ENCODE results near the gene CLDN6. TPM values are rescaled to one million over a fixed set of nuclear protein-coding genes. Genes with fewer than 3 reads are reported as not detected.

Gene CLDN6
- total RNA-seq, 1 experiment from 2014 or later: 743 TPM

GRCh38 chr16:3051009-3051408 lies 33.0 kb upstream of the CLDN6 start:
- H4K8ac ChIP-seq (replicated peaks; ENCODE audit: insufficient read length, low read depth, low read length): no peak overlapping the region
- H3K4me3 Mint-ChIP-seq: no peak overlapping the region; a peak in 1 of 5 replicates

More at GRCh38 chr16:3051009-3051408, 33.0 kb upstream of the CLDN6 start:
- no peak overlapping the region for H3K18ac ChIP-seq (ENCODE audit: insufficient read length, low read depth, low read length)
- no peak overlapping the region for H4K91ac ChIP-seq (ENCODE audit: insufficient read length, low read depth, low read length)
- H3K27me3 Mint-ChIP-seq (ENCODE audit: low read depth): peaks cover 62% of the 10 kb centered on the region
- peaks cover 11% of the 10 kb centered on the region for H3K23me2 ChIP-seq (ENCODE audit: insufficient read length, low read depth, low read length, poor library complexity, severe bottlenecking)
- H3T11ph ChIP-seq (ENCODE audit: low read length): no peak overlapping the region
- no peak overlapping the region for H2BK20ac ChIP-seq (ENCODE audit: low read depth, low read length, poor library complexity, severe bottlenecking)
- no peak overlapping the region for H2BK15ac ChIP-seq (ENCODE audit: low read depth, low read length)
- no peak overlapping the region for H3K23ac ChIP-seq (ENCODE audit: insufficient read length, low read depth, low read length)
- peaks cover 2% of the 10 kb centered on the region; the same call in 1 of the 2 replicates for H3K27me3 ChIP-seq (ENCODE audit: insufficient read depth, low read length)
- H3K14ac ChIP-seq (ENCODE audit: insufficient read depth, low read length): no peak overlapping the region
- no peak overlapping the region for H2AFZ ChIP-seq (ENCODE audit: low read length)
- no peak overlapping the region for H4K5ac ChIP-seq (ENCODE audit: insufficient read length, low read depth, low read length)
- H3K9me3 ChIP-seq (ENCODE audit: control insufficient read depth, low read depth, low read length): no peaks in the 10 kb centered on the region
- H3K9ac ChIP-seq (ENCODE audit: extremely low read depth, insufficient read length, low read length): no peak overlapping the region
- no peaks in the 10 kb centered on the region for H3K4me1 ChIP-seq (ENCODE audit: insufficient read depth, low read length)
- no peak overlapping the region for H2AK5ac ChIP-seq (ENCODE audit: insufficient read length, low read length)
- H3K4me1 Mint-ChIP-seq: peaks cover 12 to 22% of the 10 kb centered on the region in 2 experiments
- H3K27ac ChIP-seq (ENCODE audit: insufficient read length, low read depth, low read length): no peak overlapping the region
- H3K27ac Mint-ChIP-seq: no peak overlapping the region
- no peaks in the 10 kb centered on the region for H3K79me2 ChIP-seq (ENCODE audit: insufficient read depth, low read length)
- DNase-seq: no peak
- no peak overlapping the region for H2BK120ac ChIP-seq (ENCODE audit: low read depth, low read length, poor library complexity, severe bottlenecking)
- no peak for TF ChIP-seq CTCF (conservative IDR thresholded peaks at IDR 0.05)
- H2BK12ac ChIP-seq (ENCODE audit: insufficient read length, low read depth, low read length): no peak overlapping the region
- H3K9me3 Mint-ChIP-seq: no peaks in the 10 kb centered on the region; a peak in 2 of 5 replicates
- no peaks in the 10 kb centered on the region for H3K79me1 ChIP-seq (ENCODE audit: insufficient read depth, low read depth, low read length, poor library complexity, severe bottlenecking)
- H3K56ac ChIP-seq (ENCODE audit: insufficient read length, low read depth, low read length): no peak overlapping the region
- H2BK5ac ChIP-seq (ENCODE audit: insufficient read length, low read length): no peak overlapping the region
- WGBS (ENCODE audit: extremely low coverage, insufficient read length, low lambda C conversion rate): no CpG with 5 or more reads among the region's 4 CpGs
- no peak overlapping the region for H3K4ac ChIP-seq (ENCODE audit: low read depth, low read length)
- peaks cover 23 to 45% (median 25%) of the 10 kb centered on the region in 3 experiments for H3K36me3 Mint-ChIP-seq (ENCODE audit: insufficient read depth in 1 of 3, low read depth in 3 of 3)
- no peak overlapping the region for H3K4me2 ChIP-seq (ENCODE audit: insufficient read depth, insufficient read length, low read length)
- no peaks in the 10 kb centered on the region for H4K20me1 ChIP-seq (ENCODE audit: control insufficient read depth, insufficient read depth, insufficient read length)

Data from H9 (cell line).